ENCODE measurements around the gene PRR5L.

The PRR5L gene

DNA sequence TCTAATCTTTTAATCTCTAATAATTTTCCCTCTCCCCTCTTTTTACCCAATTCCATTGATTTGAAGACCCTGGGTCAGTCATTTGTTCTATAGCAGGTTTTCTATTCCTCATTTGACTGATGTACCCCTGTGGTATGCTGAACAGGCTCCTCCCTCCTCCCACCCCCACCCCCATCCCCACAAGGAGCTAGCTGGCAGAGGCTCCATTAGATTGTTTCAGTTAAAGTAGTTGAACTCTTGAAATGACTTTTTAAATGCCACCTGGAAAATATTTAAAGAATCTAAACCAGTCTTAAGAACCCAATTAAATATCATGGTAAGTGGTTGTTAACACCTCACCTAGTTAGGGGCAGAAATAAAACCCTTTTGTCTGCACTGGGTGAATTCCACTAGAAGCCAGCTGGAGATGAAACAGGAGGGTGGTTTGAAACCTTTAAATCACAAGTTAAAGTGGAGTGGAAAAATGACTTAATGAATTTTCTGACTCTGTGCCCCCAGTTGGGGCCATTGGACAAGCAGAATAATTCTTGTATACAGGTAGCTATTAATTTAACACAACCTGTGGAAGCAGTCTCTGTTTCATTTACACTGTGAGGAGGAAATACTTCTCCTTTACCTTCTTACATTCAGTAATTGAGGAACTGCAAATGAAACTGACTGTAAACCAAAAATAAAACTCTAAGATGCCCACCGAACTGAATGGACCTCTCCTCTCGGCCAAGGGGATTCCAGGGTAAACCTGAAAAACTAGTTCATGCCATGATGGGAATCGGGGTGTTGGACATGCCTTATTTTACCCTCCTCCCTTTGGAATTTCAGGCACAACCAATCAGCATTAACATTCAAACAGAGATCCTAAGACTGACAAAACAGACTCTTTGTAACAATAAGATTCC, 30.7 kb downstream of the PRR5L start:
- DNase-seq (ENCODE audit: low read depth, low spot score) = no peak

DNA sequence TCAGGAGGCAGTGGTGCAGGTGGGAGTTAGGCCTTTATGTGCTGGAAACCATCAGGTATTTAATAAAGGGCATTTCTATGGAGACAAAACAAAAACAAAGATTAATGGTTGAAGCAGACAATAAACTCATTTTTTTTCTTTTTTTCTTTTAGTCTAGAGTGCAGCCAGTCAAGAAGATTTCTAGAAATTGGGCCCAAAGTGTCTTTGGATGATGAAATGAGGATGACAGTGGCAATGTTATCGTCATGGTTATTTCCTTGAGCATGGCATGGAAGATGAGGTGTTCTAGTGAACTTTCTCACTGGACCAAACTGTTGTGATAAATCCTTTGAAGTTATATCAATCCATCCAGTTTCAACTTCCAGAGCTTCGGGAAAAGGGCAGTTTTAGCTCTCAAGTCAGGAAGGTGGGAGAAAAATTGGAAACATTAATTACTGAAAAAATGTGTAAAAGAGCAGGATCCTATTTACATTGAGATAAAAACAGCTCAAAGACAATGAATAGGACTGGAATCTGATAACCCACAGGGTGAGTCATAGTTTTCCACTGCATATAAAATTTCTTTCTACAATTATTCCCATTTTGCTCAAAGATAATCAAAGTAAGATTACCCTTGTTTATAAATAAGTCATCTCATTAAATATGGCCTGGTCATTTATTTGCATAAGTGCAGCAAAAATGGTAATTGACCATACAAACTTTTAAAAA, 33.0 kb downstream of the PRR5L start:
- H3K36me3 ChIP-seq (ENCODE audit: insufficient read depth, insufficient read length, low read length) = no peaks in the 10 kb centered on the region
- H3K4me1 ChIP-seq (ENCODE audit: insufficient read depth, insufficient read length) = no peaks in the 10 kb centered on the region
- no peak for TF ChIP-seq YY1 (IDR thresholded peaks at IDR 0.05; ENCODE audit: insufficient read depth, insufficient read length)
- no peak for TF ChIP-seq ZNF274 (IDR thresholded peaks at IDR 0.05; ENCODE audit: low read depth, low read length)
- TF ChIP-seq SUZ12 (IDR thresholded peaks at IDR 0.05; ENCODE audit: extremely low read depth, insufficient read depth, insufficient read length) = no peak
- H3K9ac ChIP-seq (ENCODE audit: insufficient read length, low read depth) = no peak overlapping the region
- no peaks in the 10 kb centered on the region for H3K9me3 ChIP-seq (ENCODE audit: insufficient read depth, low read length)
- DNase-seq (ENCODE audit: low read depth, low spot score) = no peak
- H3K4me3 ChIP-seq (ENCODE audit: insufficient read length, low read depth) = no peak overlapping the region
- H3K27me3 ChIP-seq (ENCODE audit: insufficient read depth, insufficient read length) = no peaks in the 10 kb centered on the region

More for the DNA sequence above, 30.7 kb downstream of the PRR5L start:
- H3K9ac ChIP-seq (ENCODE audit: insufficient read length, low read depth) = no peak overlapping the region
- no peaks in the 10 kb centered on the region for H3K36me3 ChIP-seq (ENCODE audit: insufficient read depth, insufficient read length, low read length)
- H3K9me3 ChIP-seq (ENCODE audit: insufficient read depth, low read length) = no peaks in the 10 kb centered on the region
- H3K4me3 ChIP-seq (ENCODE audit: insufficient read length, low read depth) = no peak overlapping the region
- TF ChIP-seq SUZ12 (IDR thresholded peaks at IDR 0.05; ENCODE audit: extremely low read depth, insufficient read depth, insufficient read length) (no peak), YY1 (IDR thresholded peaks at IDR 0.05; ENCODE audit: insufficient read depth, insufficient read length) (no peak), ZNF274 (IDR thresholded peaks at IDR 0.05; ENCODE audit: low read depth, low read length) (no peak)
- no peaks in the 10 kb centered on the region for H3K4me1 ChIP-seq (ENCODE audit: insufficient read depth, insufficient read length)
- no peaks in the 10 kb centered on the region for H3K27me3 ChIP-seq (ENCODE audit: insufficient read depth, insufficient read length)

- Histone ChIP-seq H3K27me3 (ENCODE audit: insufficient read depth, insufficient read length) (no peaks in the 10 kb centered on the region), H3K9ac (ENCODE audit: insufficient read length, low read depth) (no peak overlapping the region), H3K36me3 (ENCODE audit: insufficient read depth, insufficient read length, low read length) (no peaks in the 10 kb centered on the region), H3K4me1 (ENCODE audit: insufficient read depth, insufficient read length) (no peaks in the 10 kb centered on the region), H3K4me3 (ENCODE audit: insufficient read length, low read depth) (no peak overlapping the region), H3K9me3 (ENCODE audit: insufficient read depth, low read length) (no peaks in the 10 kb centered on the region)
- DNase-seq (ENCODE audit: low read depth, low spot score) = no peak
- no peak for TF ChIP-seq YY1 (IDR thresholded peaks at IDR 0.05; ENCODE audit: insufficient read depth, insufficient read length)
- no peak for TF ChIP-seq SUZ12 (IDR thresholded peaks at IDR 0.05; ENCODE audit: extremely low read depth, insufficient read depth, insufficient read length)
- TF ChIP-seq ZNF274 (IDR thresholded peaks at IDR 0.05; ENCODE audit: low read depth, low read length) = no peak
These were observed 34.3 kb downstream of the PRR5L start for GRCh38 chr11:36330411-36330810.

- Histone ChIP-seq H3K36me3 (ENCODE audit: insufficient read depth, insufficient read length, low read length) (no peaks in the 10 kb centered on the region), H3K27me3 (ENCODE audit: insufficient read depth, insufficient read length) (no peaks in the 10 kb centered on the region), H3K4me3 (ENCODE audit: insufficient read length, low read depth) (no peak overlapping the region), H3K9me3 (ENCODE audit: insufficient read depth, low read length) (no peaks in the 10 kb centered on the region), H3K4me1 (ENCODE audit: insufficient read depth, insufficient read length) (no peaks in the 10 kb centered on the region), H3K9ac (ENCODE audit: insufficient read length, low read depth) (no peak overlapping the region)
- no peak for DNase-seq (ENCODE audit: low read depth, low spot score)
- TF ChIP-seq SUZ12 (IDR thresholded peaks at IDR 0.05; ENCODE audit: extremely low read depth, insufficient read depth, insufficient read length) = no peak
- TF ChIP-seq YY1 (IDR thresholded peaks at IDR 0.05; ENCODE audit: insufficient read depth, insufficient read length) = no peak
- TF ChIP-seq ZNF274 (IDR thresholded peaks at IDR 0.05; ENCODE audit: low read depth, low read length) = no peak
These were observed 37.4 kb downstream of the PRR5L start for GRCh38 chr11:36333468-36333867.

DNA sequence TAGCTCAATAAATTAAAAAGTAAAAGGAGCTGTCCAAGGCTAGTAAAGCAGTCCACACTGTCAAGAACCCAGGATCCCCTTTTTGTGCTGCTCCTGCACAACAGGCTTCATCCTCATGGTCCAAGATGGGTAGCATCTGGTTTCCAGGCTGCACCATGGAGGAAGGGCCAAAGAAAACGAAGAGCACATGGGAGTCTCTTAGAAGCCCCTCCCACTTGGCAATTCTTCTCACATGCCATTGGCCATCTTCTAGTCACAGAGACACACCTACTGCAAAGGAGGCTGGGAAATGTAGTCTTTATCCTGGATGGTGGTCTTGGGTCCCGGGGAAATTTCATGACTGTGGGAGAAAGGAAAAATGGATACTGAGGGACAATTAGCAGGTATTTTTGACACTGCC, 37.8 kb downstream of the PRR5L start:
- DNase-seq (ENCODE audit: low read depth, low spot score) = peak; percentile 46
- Histone ChIP-seq H3K4me1 (ENCODE audit: insufficient read depth, insufficient read length) (no peaks in the 10 kb centered on the region), H3K9me3 (ENCODE audit: insufficient read depth, low read length) (no peaks in the 10 kb centered on the region), H3K36me3 (ENCODE audit: insufficient read depth, insufficient read length, low read length) (no peaks in the 10 kb centered on the region), H3K4me3 (ENCODE audit: insufficient read length, low read depth) (no peak overlapping the region), H3K9ac (ENCODE audit: insufficient read length, low read depth) (no peak overlapping the region), H3K27me3 (ENCODE audit: insufficient read depth, insufficient read length) (no peaks in the 10 kb centered on the region)
- TF ChIP-seq YY1 (IDR thresholded peaks at IDR 0.05; ENCODE audit: insufficient read depth, insufficient read length) (no peak), ZNF274 (IDR thresholded peaks at IDR 0.05; ENCODE audit: low read depth, low read length) (no peak), SUZ12 (IDR thresholded peaks at IDR 0.05; ENCODE audit: extremely low read depth, insufficient read depth, insufficient read length) (no peak)

DNA sequence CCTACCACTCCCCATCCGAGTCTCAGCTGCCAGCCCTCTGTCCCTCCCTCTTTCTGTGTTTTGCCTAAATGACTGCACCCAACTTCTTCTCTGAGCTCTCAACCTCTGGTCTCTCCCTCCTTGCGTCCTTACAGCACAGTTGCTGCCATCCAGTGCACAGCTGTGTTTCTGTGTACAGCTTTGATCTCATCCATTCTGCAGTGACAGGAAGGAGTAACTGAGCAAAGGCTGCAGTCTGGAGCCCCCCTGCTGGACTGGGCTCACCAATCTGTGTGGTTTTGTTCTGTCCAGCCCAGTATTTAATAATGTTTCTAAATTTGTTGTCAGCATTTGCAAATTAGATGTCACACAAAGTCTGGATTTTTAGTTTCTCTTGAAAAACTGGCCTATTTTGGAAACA, 43.8 kb downstream of the PRR5L start:
- Histone ChIP-seq H3K27me3 (ENCODE audit: insufficient read depth, insufficient read length) (no peaks in the 10 kb centered on the region), H3K9ac (ENCODE audit: insufficient read length, low read depth) (no peak overlapping the region), H3K4me1 (ENCODE audit: insufficient read depth, insufficient read length) (no peaks in the 10 kb centered on the region), H3K4me3 (ENCODE audit: insufficient read length, low read depth) (no peak overlapping the region), H3K36me3 (ENCODE audit: insufficient read depth, insufficient read length, low read length) (no peaks in the 10 kb centered on the region), H3K9me3 (ENCODE audit: insufficient read depth, low read length) (no peaks in the 10 kb centered on the region)
- no peak for TF ChIP-seq YY1 (IDR thresholded peaks at IDR 0.05; ENCODE audit: insufficient read depth, insufficient read length)
- TF ChIP-seq ZNF274 (IDR thresholded peaks at IDR 0.05; ENCODE audit: low read depth, low read length) = no peak
- no peak for TF ChIP-seq SUZ12 (IDR thresholded peaks at IDR 0.05; ENCODE audit: extremely low read depth, insufficient read depth, insufficient read length)
- no peak for DNase-seq (ENCODE audit: low read depth, low spot score)

DNA sequence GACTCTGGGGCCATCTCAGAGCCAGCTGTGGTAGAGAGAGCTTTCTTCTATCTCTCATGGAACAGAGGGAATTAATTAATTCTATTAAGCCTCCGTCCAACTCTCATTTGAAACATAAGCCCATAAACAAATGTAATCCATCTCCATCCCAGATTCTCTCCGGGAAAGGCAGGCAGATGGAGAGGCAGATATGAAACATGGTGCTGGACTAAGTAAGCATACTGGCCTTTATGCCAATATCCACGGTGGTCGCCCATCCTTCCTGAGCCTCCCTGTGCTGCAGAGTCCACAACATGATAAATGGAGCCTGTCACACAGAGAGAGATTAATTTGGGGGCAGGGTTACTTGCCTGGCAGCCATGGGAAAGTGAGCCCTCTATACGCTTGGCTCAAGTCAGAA, 44.8 kb downstream of the PRR5L start:
- Histone ChIP-seq H3K4me1 (ENCODE audit: insufficient read depth, insufficient read length) (no peaks in the 10 kb centered on the region), H3K4me3 (ENCODE audit: insufficient read length, low read depth) (no peak overlapping the region), H3K36me3 (ENCODE audit: insufficient read depth, insufficient read length, low read length) (no peaks in the 10 kb centered on the region), H3K9me3 (ENCODE audit: insufficient read depth, low read length) (no peaks in the 10 kb centered on the region), H3K27me3 (ENCODE audit: insufficient read depth, insufficient read length) (no peaks in the 10 kb centered on the region), H3K9ac (ENCODE audit: insufficient read length, low read depth) (no peak overlapping the region)
- no peak for DNase-seq (ENCODE audit: low read depth, low spot score)
- no peak for TF ChIP-seq ZNF274 (IDR thresholded peaks at IDR 0.05; ENCODE audit: low read depth, low read length)
- no peak for TF ChIP-seq SUZ12 (IDR thresholded peaks at IDR 0.05; ENCODE audit: extremely low read depth, insufficient read depth, insufficient read length)
- no peak for TF ChIP-seq YY1 (IDR thresholded peaks at IDR 0.05; ENCODE audit: insufficient read depth, insufficient read length)

Data from NT2/D1 (cell line).